ENCODE data around the gene NFE2L3.

GRCh38 chr7:26197153-26198115, 45.4 kb downstream of the NFE2L3 start:
- TF ChIP-seq GATA2 (IDR thresholded peaks at IDR 0.05; ENCODE audit: low read depth, low read length) (no peak), GATA3 (IDR thresholded peaks at IDR 0.05; ENCODE audit: low read depth, low read length) (no peak)

Measured in SH-SY5Y (cell line).